BLaER1 treated with 17β-estradiol and CSF1 and Interleukin-3, amounts not matched to agents 10 nM and 100 nM (cell line): ENCODE results near the gene IFT25.

Experiments
- H3K27ac ChIP-seq, 11 experiments: shearing (Covaris generic); formaldehyde crosslinking; 2 replicates each; pipeline ENCODE4 v1.8.1; 2022
- H3K27me3 ChIP-seq, 11 experiments: shearing (Covaris generic); formaldehyde crosslinking; 2 replicates each; pipeline ENCODE4 v1.8.1; 2022
- H3K36me3 ChIP-seq, 11 experiments: shearing (Covaris generic); formaldehyde crosslinking; 2 replicates each; pipeline ENCODE4 v1.8.1; 2022
- H3K4me1 ChIP-seq, 10 experiments: shearing (Covaris generic); formaldehyde crosslinking; 2 replicates each; pipeline ENCODE4 v1.8.1; 2022
- H3K4me2 ChIP-seq, 11 experiments: shearing (Covaris generic); formaldehyde crosslinking; 2 replicates each; pipeline ENCODE4 v1.8.1; 2022
- H3K4me3 ChIP-seq, 10 experiments: shearing (Covaris generic); formaldehyde crosslinking; 2 replicates each; pipeline ENCODE4 v1.8.1; 2022
- H3K9ac ChIP-seq, 11 experiments: shearing (Covaris generic); formaldehyde crosslinking; 2 replicates each; pipeline ENCODE4 v1.8.1; 2022
- H3K9me3 ChIP-seq, 11 experiments: shearing (Covaris generic); formaldehyde crosslinking; replicated peaks in 1 of 11; 2 replicates each; pipeline ENCODE4 v1.8.1; 2022
- H4K20me1 ChIP-seq, 11 experiments: shearing (Covaris generic); formaldehyde crosslinking; 2 replicates each; pipeline ENCODE4 v1.8.1; 2022
- Cebpa-rat ChIP-seq, 11 experiments: shearing (Covaris generic); IDR thresholded peaks; 2 replicates each; pipeline ENCODE4 v1.8.1; 2022

The IFT25 gene

GRCh38 chr1:53899206-53899628 is 46.3 kb downstream of the IFT25 start:
- H3K36me3 ChIP-seq, result no peaks in the 10 kb centered on the region
- no peak overlapping the region for H3K9ac ChIP-seq
- no peaks in the 10 kb centered on the region for H3K27me3 ChIP-seq
- no peaks in the 10 kb centered on the region for H4K20me1 ChIP-seq
- peak overlapping the region in 2 of 11 experiments; percentile 5 to 16; a peak in 1 of 22 replicates for H3K4me2 ChIP-seq
- H3K4me1 ChIP-seq, result peaks cover 9 to 34% (median 21%) of the 10 kb centered on the region in 10 experiments; a peak in 17 of 20 replicates
- H3K27ac ChIP-seq, result no peak overlapping the region
- H3K4me3 ChIP-seq, result no peak overlapping the region
- TF ChIP-seq Cebpa-rat (IDR thresholded peaks at IDR 0.05), result no peak
- H3K9me3 ChIP-seq, result no peaks in the 10 kb centered on the region

- Histone ChIP-seq H3K9me3 (no peaks in the 10 kb centered on the region), H3K4me2 (peak overlapping the region in 2 of 11 experiments; percentile 69 to 71; a peak in 4 of 22 replicates), H3K27ac (no peak overlapping the region; a peak in 1 of 22 replicates), H4K20me1 (no peaks in the 10 kb centered on the region), H3K27me3 (no peaks in the 10 kb centered on the region), H3K4me3 (no peak overlapping the region), H3K9ac (no peak overlapping the region), H3K4me1 (peaks cover 12 to 57% (median 16%) of the 10 kb centered on the region in 10 experiments), H3K36me3 (no peaks in the 10 kb centered on the region)
- TF ChIP-seq Cebpa-rat (IDR thresholded peaks at IDR 0.05), result no peak
Observed at GRCh38 chr1:53896635-53897229, 48.8 kb downstream of the IFT25 start.

GRCh38 chr1:53895421-53895820 is 50.1 kb downstream of the IFT25 start:
- H3K27me3 ChIP-seq, result no peaks in the 10 kb centered on the region
- peak overlapping the region in 2 of 11 experiments; percentile 69 to 71; a peak in 4 of 22 replicates for H3K4me2 ChIP-seq
- no peaks in the 10 kb centered on the region for H3K36me3 ChIP-seq
- H3K4me3 ChIP-seq, result no peak overlapping the region
- H4K20me1 ChIP-seq, result no peaks in the 10 kb centered on the region
- no peak overlapping the region for H3K9ac ChIP-seq
- peaks cover 19 to 70% (median 21%) of the 10 kb centered on the region in 10 experiments for H3K4me1 ChIP-seq
- H3K27ac ChIP-seq, result no peak overlapping the region
- H3K9me3 ChIP-seq, result no peaks in the 10 kb centered on the region
- no peak for TF ChIP-seq Cebpa-rat (IDR thresholded peaks at IDR 0.05)

DNA sequence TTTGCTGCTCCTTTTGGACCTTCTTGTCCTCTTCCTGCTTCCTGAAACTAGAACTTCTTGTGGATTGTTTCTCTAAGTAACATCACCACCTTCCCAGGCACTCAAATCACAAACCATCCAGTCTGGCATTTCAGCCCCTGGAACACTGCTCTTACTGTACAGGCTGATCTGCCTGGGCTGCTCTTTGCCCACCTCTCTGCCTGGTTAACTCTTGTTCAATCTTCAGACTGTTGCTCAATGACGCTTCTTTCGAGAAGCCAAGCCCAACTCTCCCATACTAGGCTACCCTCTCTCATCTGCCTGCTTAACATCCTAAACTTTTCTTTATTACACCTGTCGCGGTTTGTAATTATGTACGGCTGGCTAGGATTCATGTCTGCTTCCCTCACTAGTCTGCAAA is 50.9 kb downstream of the IFT25 start:
- no peak overlapping the region for H3K9ac ChIP-seq
- no peak overlapping the region for H3K4me3 ChIP-seq
- H3K36me3 ChIP-seq, result no peaks in the 10 kb centered on the region
- peaks cover 24 to 76% (median 27%) of the 10 kb centered on the region in 10 experiments for H3K4me1 ChIP-seq
- H3K27me3 ChIP-seq, result no peaks in the 10 kb centered on the region
- peak overlapping the region in 2 of 11 experiments; percentile 41 to 71; a peak in 4 of 22 replicates for H3K4me2 ChIP-seq
- H3K27ac ChIP-seq, result no peak overlapping the region
- no peaks in the 10 kb centered on the region for H4K20me1 ChIP-seq
- no peaks in the 10 kb centered on the region for H3K9me3 ChIP-seq
- no peak for TF ChIP-seq Cebpa-rat (IDR thresholded peaks at IDR 0.05)

GRCh38 chr1:53893999-53894636 is 51.4 kb downstream of the IFT25 start, which contains the start of gene DIO1:
DIO1 (plus strand) TSS chr1:53894187; CDS start chr1:53894211, 24 bp downstream.
- no peak for TF ChIP-seq Cebpa-rat (IDR thresholded peaks at IDR 0.05)
- Histone ChIP-seq H3K36me3 (no peaks in the 10 kb centered on the region), H3K9ac (peak within 1 kb of the TSS in 6 of 11 experiments; percentile 1 to 55 (median 34); a peak in 7 of 22 replicates), H3K27ac (peak within 1 kb of the TSS in 8 of 11 experiments; percentile 5 to 76 (median 64); a peak in 14 of 22 replicates), H4K20me1 (no peaks in the 10 kb centered on the region), H3K4me2 (peak within 1 kb of the TSS; percentile 18 to 80 (median 51); a peak in 20 of 22 replicates), H3K4me3 (no peak within 1 kb of the TSS), H3K4me1 (peaks cover 25 to 78% (median 29%) of the 10 kb centered on the region in 10 experiments), H3K27me3 (no peaks in the 10 kb centered on the region), H3K9me3 (no peaks in the 10 kb centered on the region)

DNA sequence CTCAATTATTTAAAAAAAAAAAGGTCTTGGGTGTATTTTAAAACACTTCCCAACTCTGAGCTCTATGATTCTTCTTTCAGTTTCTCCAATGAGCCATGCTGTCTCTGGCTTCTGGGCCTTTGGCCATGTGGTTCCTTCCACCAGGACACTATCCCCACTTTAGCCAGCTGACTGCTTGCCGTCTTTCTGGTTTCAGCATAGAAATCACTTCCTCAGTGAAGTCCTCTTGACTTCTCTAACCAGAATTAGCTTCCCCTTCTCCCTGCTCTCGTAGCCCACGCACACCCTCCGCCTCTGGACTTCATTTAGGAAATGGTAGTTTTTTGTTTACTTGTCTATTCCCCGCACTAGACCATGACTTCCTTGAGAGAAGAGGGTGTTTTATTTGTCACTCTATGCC is 52.6 kb downstream of the IFT25 start:
- H3K27ac ChIP-seq, result peak overlapping the region in 8 of 11 experiments; percentile 5 to 76 (median 64); a peak in 14 of 22 replicates
- peaks cover 36 to 90% (median 40%) of the 10 kb centered on the region in 10 experiments for H3K4me1 ChIP-seq
- H3K9me3 ChIP-seq, result no peaks in the 10 kb centered on the region
- peak overlapping the region; percentile 18 to 82 (median 51); a peak in 20 of 22 replicates for H3K4me2 ChIP-seq
- no peaks in the 10 kb centered on the region for H3K27me3 ChIP-seq
- H3K9ac ChIP-seq, result peak overlapping the region in 6 of 11 experiments; percentile 1 to 55 (median 34); a peak in 7 of 22 replicates
- no peak overlapping the region for H3K4me3 ChIP-seq
- peaks cover 0 to 6% (median 0%) of the 10 kb centered on the region in 11 experiments; a peak in 7 of 22 replicates for H3K36me3 ChIP-seq
- no peaks in the 10 kb centered on the region for H4K20me1 ChIP-seq
- TF ChIP-seq Cebpa-rat (IDR thresholded peaks at IDR 0.05), result no peak

DNA sequence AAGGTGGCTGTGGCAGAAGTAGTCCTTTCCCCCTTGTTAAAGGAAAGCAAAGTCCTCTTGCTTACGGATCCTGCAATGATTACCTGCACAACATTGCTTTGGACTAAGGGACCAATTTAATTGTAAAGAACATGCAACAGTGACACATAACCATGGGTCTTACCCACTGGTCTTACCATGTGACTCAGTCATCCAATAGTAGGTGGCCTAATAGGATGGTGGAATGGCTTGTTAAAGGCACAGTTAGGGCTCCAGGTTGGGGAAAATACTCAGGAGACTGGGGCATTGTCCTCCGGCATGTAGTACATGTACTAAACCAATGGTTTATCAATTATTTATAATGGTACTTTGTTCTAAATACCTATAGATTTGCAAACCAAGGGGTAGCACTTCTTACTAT is 53.8 kb downstream of the IFT25 start:
- Histone ChIP-seq H3K27ac (no peak overlapping the region), H3K36me3 (peaks cover 0 to 18% (median 4%) of the 10 kb centered on the region in 11 experiments; a peak in 12 of 22 replicates), H3K4me1 (peaks cover 38 to 83% (median 45%) of the 10 kb centered on the region in 10 experiments), H3K9ac (no peak overlapping the region), H4K20me1 (no peaks in the 10 kb centered on the region), H3K27me3 (no peaks in the 10 kb centered on the region), H3K4me2 (peak overlapping the region in 4 of 11 experiments; percentile 62 to 82 (median 69); a peak in 5 of 22 replicates), H3K9me3 (no peaks in the 10 kb centered on the region), H3K4me3 (no peak overlapping the region)
- no peak for TF ChIP-seq Cebpa-rat (IDR thresholded peaks at IDR 0.05)

- Histone ChIP-seq H4K20me1 (no peaks in the 10 kb centered on the region), H3K4me3 (no peak overlapping the region), H3K4me2 (peak overlapping the region; percentile 70 to 96 (median 82); a peak in 18 of 22 replicates), H3K4me1 (peaks cover 38 to 76% (median 45%) of the 10 kb centered on the region in 10 experiments), H3K9me3 (no peaks in the 10 kb centered on the region), H3K36me3 (peaks cover 0 to 24% (median 5%) of the 10 kb centered on the region in 11 experiments; a peak in 12 of 22 replicates), H3K27ac (no peak overlapping the region), H3K9ac (no peak overlapping the region), H3K27me3 (no peaks in the 10 kb centered on the region)
- no peak for TF ChIP-seq Cebpa-rat (IDR thresholded peaks at IDR 0.05)
Observed at GRCh38 chr1:53891018-53891417, 54.5 kb downstream of the IFT25 start.

DNA sequence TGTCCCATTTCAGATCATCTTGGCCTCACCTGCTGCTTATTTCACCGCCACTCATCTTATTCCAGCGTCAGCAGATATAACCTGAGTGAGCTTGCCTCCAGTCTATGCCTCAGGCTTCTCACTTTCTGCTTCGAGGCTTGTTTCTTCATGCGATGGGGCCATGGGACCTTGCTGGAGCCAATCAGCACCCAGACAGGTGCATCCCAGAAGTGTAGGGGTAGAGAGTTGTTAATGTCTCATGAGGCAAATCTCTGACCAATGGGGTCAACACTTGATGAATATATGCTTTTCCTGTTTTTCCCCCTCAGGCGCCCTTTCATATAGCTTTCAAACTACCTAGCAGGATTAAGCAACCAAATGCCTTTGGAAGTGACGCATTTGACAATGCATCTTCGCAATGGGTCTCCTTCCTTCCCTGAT is 55.0 kb downstream of the IFT25 start:
- no peaks in the 10 kb centered on the region for H3K27me3 ChIP-seq
- no peaks in the 10 kb centered on the region for H3K9me3 ChIP-seq
- TF ChIP-seq Cebpa-rat (IDR thresholded peaks at IDR 0.05), result no peak
- peak overlapping the region; percentile 70 to 96 (median 82) for H3K4me2 ChIP-seq
- H3K9ac ChIP-seq, result peak overlapping the region in 9 of 11 experiments; percentile 79 to 89 (median 85); a peak in 14 of 22 replicates
- no peaks in the 10 kb centered on the region for H4K20me1 ChIP-seq
- peaks cover 38 to 71% (median 45%) of the 10 kb centered on the region in 10 experiments for H3K4me1 ChIP-seq
- H3K4me3 ChIP-seq, result peak overlapping the region in 8 of 10 experiments; percentile 79 to 93 (median 88); a peak in 8 of 20 replicates
- H3K36me3 ChIP-seq, result peaks cover 0 to 29% (median 5%) of the 10 kb centered on the region in 11 experiments; a peak in 12 of 22 replicates
- peak overlapping the region in 7 of 11 experiments; percentile 80 to 89 (median 84); a peak in 11 of 22 replicates for H3K27ac ChIP-seq
